HG03103 (cell line): ENCODE data around the gene ERMAP.

Experiments used
- ATAC-seq: cut with Tn5 transposase; IDR thresholded peaks from one replicate; pipeline ENCODE4 v1.9.1; 2021; ENCODE audit warnings: low read depth; ENCODE audit not compliant: unreplicated experiment

ERMAP gene, protein sequence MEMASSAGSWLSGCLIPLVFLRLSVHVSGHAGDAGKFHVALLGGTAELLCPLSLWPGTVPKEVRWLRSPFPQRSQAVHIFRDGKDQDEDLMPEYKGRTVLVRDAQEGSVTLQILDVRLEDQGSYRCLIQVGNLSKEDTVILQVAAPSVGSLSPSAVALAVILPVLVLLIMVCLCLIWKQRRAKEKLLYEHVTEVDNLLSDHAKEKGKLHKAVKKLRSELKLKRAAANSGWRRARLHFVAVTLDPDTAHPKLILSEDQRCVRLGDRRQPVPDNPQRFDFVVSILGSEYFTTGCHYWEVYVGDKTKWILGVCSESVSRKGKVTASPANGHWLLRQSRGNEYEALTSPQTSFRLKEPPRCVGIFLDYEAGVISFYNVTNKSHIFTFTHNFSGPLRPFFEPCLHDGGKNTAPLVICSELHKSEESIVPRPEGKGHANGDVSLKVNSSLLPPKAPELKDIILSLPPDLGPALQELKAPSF

DNA sequence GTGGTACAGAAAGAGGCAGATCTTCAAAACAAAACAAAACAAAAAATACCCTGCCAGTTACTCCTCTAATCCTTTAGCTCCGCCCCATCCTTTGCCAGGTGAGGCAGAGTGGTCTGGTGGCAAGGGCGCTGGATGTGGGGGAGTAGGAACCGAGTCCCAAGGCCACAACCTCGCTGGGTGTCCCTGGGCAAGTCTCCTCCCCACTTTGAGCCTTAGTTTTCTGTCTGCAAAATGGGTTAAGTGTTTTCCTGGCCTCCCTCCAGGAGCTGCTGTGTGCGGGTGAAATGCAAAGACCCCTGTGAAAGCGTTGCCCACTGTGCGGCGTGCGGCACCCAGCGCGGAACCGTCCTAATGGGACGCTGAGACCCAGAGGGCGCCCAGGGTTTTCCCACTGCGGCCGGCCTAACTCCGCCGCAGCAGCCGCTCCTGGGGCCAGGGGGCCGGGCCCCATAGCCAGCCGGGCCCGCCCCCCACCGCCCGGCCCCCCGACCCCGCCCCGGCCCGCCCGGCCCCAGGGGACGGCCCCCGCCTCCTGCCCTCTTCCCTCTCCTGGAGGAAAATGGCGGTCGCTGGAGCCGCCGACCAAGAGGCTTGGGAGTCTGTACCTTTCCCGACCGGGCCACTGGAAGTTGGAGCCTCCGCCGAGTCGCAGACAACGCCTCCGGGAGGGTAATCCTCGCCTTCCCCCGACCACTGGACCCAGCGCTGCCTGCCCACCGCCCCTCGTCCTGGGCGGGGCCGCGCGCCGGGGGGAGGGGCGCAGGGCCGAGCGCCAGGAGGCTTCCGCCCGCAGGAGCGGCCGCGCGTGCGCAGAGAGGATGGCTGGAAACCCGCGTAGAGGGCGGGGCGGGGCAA is at the start of gene ERMAP, which contains the start of gene SVBP:
Gene ERMAP (plus strand): TSS at position 538 of the 855 bp plus-strand sequence. CDS start 13,327 bp downstream, outside the sequence.
Gene SVBP (minus strand): TSS at position 813 of the 855 bp plus-strand sequence. CDS start 853 bp downstream, outside the sequence.
- peak; percentile 73 for ATAC-seq

DNA sequence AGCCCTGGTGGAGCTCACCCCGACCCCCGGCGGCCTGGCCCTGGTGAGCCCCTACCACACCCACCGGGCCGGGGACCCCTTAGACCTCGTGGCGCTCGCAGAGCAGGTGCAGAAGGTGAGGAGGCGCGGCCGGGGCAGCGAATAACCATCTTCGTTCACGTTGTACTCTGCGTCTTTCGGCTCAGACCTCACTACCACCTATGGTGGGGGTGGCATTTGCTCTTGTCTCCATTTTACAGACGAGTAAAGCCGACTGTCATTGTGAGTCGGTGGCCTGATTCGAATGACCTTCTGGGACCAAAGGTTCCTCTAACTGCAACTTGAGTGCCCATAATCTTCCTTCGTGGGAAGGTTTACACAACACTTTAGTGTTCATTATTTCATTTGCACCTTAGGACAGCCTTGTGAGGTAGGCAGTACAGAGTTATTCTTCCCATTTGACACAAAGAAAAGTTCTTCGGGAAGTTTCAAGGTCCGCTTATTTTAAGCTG is 49.4 kb upstream of the ERMAP start:
- ATAC-seq = peak; percentile 24

DNA sequence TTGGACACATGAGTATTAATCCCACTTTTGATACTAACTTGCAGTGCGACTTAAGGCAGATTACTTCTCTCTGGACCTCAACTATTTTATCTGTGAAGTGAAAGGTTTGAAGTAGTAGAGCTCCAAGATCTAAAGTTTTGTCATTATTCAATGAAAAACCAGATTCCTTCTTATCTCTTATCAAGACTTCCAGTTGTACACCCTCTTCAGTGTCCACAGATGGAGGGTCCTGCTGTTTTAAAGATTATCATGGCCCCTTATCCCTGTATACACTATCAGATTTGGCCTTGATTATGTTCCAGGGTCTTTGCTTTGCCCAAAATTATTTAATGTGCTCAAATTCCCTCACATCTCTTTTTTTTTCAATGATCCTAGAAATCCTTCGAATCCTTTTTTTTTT is 48.8 kb upstream of the ERMAP start:
- no peak for ATAC-seq

DNA sequence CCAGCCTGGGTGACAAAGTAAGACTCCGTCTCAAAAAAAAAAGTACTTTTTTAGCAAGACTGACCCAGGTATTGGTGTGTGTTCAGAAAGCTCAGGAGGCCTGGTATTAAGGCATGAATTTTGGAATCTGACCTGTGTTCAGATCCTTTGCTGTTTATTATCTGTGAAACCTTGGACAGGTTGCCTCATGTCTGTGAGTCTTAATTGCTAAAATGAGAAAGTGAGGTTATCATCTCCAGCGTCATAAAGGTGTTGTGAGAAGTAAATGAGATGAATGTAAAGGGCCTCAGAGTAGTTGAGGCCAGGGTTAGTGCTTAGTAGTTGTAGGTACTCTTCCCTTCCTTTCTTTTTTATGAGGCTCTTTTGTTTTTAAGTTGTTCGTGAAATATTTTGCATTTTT is 47.1 kb upstream of the ERMAP start:
- no peak for ATAC-seq

DNA sequence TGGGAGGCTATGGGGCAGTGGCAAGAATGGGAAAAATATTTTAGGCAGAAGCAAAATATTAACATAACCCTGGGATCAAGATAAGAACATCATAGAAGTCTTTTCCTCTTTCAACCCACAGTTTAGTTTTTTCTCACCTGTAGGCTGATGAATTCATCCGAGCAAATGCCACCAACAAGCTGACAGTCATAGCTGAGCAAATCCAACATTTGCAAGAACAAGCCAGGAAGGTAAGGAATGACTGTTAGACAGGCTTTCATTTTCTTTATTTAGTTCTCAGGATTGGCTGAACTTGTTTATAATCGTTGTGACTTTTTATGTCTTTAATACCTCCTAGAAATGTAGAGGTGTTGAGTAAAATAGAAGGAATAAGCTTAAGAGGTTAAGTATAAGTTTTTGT is 43.5 kb upstream of the ERMAP start:
- ATAC-seq = no peak

DNA sequence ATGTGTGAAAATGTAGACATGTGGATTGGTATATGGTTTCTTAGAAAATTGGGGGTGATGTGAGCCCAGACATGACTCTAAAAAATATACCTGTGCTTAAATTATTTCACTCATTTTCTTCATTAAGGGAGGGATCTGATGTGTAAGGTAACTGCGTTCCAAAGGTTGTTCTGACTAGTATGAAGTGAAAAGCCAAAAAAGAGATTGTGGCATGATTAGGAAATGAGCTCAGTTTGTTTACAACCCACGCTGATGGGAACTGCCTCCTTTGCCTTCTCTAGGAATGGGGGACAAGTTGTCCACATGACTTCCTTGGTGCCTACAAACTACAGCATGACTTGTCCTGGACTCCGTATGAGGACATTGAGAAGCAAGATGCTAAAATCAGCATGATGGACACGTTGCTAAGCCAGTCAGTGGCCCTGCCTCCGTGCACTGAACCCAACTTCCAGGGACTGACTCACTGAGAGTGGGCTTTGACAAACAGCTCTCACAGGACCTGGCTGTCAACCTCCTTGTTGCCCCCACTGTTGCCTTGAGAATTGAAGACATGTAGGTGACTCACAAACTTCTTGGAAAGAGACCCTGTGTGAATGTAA is 41.9 kb upstream of the ERMAP start:
- no peak for ATAC-seq

DNA sequence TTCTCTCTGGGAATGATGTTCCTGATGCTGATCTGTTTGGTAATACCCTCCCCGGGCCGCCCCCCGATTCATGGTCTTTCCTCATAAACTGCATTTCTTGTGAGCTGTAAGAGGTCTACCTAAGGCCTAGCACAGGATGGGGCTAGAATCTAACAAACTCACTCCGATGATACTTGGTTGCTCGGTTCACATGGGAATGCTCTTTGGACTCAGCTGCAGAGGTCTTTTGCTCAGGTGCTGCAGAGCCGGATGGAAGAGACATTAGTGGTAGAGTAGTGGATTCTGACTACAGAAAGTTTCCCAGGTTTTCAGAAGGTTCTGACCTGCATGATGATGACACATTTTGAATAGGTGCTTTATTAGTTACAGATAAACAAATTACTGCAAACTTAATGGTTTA is 40.4 kb upstream of the ERMAP start:
- no peak for ATAC-seq

DNA sequence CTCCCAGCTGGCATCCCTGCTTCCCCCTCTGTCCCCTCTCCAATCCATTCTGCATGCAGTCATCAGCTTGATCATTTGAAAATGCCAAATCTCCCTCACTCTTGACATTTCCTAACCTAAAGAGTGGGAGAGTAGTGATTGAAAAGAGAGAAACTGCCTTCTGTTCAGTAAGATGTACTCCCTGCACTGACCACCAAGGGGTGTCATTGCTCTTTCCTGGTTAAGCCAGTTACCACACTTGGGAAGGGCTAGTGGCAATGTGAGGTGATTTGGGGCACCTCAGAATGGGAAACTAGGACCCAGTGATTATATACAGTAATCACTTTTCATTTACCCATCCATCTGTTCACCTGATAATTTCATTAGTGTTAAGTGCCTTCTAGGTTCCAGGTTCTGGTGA is 39.1 kb upstream of the ERMAP start:
- ATAC-seq = no peak

DNA sequence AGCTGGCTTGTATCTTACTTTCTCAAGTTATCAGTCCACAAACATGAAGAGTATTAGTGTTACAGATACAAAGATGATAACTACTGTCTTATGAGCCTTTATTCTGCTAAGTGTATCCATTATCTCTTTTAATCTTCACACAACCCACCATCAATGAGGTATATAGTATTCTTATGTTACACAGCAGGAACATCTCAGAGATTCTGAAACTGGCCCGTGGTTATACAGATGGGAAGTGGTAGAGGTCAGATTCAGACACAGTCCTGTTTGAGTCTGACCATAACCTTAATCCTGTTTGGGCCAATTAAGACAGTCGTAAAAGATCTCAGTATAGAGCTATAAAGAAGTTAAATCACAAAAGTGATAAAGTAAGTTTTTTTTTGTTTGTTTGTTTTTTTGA is 37.2 kb upstream of the ERMAP start:
- ATAC-seq = no peak

DNA sequence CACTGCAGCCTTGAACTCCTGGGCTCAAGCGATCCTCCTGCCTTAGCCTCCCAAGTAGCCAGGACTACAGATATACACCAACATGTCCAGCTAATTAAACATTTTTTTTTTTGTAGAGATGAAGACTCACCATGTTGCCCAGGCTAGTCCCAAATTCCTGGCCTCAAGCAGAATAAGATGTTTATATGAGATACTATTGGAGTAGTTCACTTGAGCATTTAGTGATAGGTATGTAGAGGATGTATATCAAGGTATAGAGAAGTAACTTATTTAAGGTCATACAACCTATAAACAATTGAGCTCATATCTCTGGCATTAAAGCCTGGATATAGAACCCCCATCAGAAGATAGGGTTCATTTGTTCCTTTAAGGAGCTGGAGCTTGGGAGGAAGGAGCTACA is 36.7 kb upstream of the ERMAP start:
- no peak for ATAC-seq

DNA sequence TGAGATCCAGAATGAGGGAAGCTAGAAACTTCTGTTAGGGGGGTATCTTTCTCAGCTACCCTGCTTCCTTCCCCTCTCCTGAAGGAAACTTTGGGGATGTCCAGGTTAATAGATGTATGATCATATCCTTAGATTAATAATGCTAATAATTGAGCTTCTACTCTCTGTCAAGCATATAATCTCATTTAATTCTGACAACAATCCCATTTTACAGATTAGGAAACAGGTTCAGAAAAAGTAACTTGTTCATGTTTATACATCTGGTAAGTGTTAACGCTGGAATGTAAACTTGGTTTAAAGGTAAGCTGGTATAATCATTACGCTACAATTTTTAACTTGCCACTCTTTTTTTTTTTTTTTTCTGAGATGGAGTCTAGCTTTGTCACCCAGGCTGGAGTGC is 33.8 kb upstream of the ERMAP start:
- ATAC-seq = no peak

DNA sequence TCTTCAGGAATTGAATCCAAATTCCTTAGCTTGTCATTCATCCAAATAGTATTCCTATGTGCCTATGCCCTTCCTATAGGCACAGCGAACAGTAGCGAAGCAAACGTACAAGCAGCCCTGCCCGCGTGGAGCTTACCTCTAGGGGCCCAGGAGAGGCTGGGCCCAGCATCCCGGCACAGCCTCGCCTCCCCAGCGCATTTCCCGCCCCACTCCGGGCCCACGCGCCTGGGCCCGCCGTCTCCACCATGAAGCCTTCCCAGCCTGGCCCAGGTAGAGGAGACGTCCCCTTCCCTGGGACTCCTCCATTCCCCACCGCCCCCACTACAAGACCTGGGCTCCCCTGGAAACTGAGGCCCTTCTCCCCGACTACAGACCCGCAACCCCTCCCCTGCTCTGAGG is 32.4 kb upstream of the ERMAP start:
- ATAC-seq = no peak

DNA sequence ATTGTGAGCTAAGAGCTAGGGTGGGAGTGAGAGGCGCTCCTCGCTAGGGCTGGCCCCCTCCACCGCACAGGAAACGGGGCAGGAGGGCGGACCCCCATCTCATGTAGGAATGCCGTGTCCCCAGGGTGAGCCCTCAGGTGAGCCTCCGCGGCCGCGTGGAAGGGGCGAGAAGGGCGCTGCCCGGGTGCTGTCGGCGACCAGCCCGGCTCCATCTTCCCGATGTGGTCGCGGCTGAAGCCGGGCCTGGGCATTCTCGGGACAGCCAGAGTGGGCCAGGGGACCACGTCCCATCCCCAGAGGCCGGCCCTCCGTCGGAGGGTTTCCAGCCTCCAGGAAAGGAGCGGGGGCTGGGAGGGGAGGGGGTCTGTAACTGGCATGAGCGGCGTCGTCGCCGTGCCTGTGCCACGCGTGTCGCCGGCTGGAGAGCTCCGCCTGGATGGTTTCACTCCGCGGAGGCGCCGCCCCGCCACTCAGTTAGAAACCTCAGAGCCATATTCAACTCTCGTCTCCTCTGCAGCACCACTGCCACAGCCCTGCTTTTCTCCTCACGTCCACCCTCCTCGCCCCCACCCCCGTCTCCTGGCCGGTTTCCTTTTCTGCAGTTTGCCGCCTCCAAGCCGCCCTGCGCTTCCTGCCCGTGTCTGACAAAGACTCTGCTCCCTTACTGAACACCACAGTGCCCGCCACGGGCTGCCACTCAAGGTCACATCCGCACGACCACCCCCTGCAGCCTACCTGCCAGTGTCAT is 31.8 kb upstream of the ERMAP start, which contains the start of gene TMEM269:
Gene TMEM269 (plus strand): TSS at position 46 of the 748 bp plus-strand sequence. CDS start 4,903 bp downstream, outside the sequence.
- no peak for ATAC-seq

DNA sequence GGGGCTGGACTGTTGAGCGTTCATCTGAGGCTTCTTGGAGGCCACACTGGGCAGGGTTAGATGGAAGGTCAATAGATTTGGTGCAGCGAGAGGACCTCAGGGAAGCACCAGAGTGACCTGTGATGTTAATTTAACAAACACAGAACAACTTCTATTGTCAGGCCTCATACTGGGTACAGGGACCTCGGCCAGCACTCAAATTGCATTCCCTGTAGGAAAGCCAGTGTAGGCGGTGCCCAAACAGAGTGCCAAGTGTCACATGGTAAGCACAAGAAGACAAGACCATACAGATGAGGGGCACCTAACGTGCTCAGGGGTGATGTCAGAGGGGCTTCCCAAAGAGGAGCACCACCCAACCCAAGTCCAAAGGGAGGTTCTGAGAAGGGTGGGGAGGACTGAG is 30.8 kb upstream of the ERMAP start:
- no peak for ATAC-seq

DNA sequence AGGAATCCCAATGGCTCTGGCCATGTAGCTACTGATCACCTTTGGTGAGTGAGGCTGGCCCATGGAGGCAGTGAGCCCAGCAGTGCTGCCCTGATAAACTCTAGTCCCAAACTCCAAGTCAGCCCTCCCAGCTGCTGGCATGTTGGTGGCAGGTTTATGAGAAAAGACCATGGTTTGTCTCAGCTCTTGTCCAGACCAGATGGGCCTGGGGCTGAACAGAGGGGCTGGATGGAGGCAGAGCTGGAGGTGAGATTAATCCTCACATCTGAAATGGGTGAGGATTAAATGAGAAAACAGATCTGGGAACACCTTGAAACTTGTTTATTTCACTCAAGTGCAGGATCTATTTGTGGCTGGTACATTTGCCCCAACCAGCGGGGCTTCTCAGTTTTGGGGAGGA is 28.9 kb upstream of the ERMAP start:
- no peak for ATAC-seq

DNA sequence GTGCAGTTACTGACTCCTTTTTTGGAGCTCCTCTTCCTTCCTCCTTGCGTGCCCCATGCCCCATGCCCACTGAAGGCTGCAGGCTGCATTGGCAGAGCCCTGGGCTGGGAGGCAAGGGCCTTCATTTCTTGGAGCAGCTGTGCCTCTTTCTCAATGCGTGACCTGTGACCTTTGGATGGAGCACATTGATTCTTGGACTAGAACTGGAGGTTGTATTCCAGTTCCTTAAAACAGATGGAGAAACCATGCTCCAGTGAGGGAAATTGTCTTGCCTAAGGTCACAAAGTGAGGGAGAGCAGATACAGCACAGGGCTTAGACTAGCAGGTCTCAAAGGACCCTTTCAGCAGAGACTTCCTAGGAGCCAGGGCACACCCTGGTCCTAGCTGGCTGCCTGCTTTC is 23.1 kb upstream of the ERMAP start:
- no peak for ATAC-seq

DNA sequence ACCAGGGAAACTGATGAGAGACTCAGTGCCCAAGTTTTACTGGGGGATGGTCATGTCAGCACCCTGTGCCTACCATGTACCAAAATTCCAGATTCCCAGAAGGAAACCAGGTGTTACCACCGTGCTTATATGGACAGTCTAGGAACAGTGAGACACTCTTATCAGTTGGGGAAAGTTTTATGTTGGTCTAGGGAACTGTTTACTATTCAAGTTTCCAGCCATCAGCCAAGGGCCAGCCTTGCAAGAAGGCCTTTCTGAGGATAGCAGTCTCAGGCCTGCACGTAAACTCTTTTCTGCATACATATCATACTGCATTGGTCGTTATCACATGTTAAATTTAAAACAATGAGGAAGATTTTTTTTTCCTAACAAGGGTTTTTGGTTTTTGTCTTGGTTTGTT is 19.5 kb upstream of the ERMAP start:
- no peak for ATAC-seq

DNA sequence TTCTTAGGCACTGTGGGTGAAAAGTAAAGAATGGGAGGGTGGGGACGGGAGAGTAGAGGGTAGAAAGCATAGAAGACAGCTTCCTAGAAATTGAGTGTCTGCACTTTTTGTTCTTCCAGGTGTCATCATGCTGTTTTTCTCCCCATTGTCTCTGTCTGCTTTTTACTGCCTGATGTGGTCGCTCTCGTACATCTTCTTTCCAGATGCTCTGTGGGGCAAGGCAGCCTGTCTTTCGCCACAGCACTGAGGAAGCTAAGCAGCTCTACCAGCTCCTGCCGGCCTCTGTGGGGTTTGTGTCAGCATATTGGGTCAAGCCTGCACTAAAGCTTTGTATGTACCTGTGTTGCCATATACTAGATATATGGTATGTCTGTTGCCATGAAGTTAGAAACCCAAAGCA is 18.9 kb upstream of the ERMAP start:
- no peak for ATAC-seq

DNA sequence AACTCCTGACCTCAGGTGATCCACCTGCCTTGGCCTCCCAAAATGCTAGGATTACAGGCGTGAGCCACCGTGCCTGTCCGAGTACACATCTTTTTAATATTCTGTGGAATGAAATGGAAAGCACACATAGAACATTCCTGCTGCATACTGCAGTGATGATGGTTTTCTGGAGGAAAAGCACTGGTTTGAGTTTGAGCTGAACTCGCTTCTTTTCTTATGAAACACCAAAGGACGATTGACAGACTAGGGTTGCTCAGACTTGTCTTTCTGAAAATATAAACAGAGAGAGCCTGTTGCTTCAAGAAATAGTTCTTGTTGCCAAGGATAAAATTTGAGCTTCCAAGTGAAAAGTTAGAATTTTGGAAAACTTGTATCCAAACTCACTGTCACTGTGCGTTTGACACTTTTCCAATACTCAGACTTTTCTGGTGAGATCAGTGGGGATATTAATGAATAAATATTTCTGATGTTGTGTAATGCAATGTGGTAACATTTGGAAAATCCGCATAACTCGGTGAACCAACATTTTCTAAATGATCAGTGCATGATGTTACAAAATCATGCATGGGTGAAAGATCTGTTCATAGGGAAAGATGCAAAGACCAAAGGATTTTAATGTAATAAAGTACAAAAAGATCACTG is 15.0 kb upstream of the ERMAP start:
- no peak for ATAC-seq

DNA sequence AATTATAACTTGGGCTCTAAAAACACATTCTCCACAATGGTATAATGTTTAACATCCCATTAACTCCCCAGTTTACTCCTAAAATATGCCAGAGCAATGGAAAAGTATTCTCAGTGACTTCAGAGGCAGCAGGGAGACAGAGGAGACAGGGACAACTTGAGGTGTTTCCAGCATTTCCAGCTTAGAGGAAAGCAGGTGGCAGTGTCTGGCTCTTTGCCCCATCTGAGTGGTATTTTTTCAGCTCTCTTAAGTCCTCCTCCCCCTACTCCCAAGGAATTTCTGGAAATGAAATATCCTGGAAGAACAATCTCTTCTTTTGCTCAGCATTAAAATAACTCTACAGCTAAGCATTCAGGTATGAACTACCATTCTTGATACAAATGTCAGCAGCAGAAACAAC is 10.8 kb upstream of the ERMAP start:
- ATAC-seq = no peak
